Measurements from ENCODE around the gene AKIRIN2. TPM values are rescaled to one million over a fixed set of nuclear protein-coding genes. Genes with fewer than 3 reads are reported as not detected.

The AKIRIN2 gene
- total RNA-seq, 4 donors from 2014 or later: 18.8 to 29.5 (median 24.2) TPM

DNA sequence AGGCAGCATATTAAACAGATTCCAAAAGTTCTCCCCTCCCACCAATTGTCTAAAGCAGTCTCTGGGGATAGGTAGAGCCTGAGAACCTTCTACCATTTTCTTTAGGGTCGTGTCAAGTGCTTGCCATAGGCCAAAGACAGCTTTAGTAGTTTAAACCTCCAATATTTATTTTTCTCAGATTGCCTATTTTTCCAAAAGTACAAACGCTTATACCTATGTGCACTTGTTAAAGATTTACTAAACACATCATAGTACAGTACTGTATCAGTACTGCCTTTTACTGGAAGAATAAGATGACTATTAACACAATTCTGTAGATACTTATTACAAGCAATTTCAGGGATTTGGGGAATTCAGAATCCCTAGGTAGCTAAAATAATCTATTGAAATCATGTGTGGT is 29.4 kb downstream of the AKIRIN2 start:
- Histone ChIP-seq H3K9me3 (no peaks in the 10 kb centered on the region), H3K27me3 (no peaks in the 10 kb centered on the region), H3K4me1 (peaks cover 0 to 9% (median 0%) of the 10 kb centered on the region in 4 donors), H3K36me3 (peaks cover 0 to 88% (median 11%) of the 10 kb centered on the region in 3 donors), H3K27ac (no peak overlapping the region), H3K4me3 (no peak overlapping the region)
- WGBS, 2 donors: 80 to 82% methylated on average over 2 of the region's 2 CpGs
- no peak for TF ChIP-seq POLR2A (IDR thresholded peaks at IDR 0.05)
- TF ChIP-seq, protein P1, sequence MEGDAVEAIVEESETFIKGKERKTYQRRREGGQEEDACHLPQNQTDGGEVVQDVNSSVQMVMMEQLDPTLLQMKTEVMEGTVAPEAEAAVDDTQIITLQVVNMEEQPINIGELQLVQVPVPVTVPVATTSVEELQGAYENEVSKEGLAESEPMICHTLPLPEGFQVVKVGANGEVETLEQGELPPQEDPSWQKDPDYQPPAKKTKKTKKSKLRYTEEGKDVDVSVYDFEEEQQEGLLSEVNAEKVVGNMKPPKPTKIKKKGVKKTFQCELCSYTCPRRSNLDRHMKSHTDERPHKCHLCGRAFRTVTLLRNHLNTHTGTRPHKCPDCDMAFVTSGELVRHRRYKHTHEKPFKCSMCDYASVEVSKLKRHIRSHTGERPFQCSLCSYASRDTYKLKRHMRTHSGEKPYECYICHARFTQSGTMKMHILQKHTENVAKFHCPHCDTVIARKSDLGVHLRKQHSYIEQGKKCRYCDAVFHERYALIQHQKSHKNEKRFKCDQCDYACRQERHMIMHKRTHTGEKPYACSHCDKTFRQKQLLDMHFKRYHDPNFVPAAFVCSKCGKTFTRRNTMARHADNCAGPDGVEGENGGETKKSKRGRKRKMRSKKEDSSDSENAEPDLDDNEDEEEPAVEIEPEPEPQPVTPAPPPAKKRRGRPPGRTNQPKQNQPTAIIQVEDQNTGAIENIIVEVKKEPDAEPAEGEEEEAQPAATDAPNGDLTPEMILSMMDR (IDR thresholded peaks at IDR 0.05): no peak
- TF ChIP-seq EP300 (IDR thresholded peaks at IDR 0.05): no peak
- no peak for DNase-seq (ENCODE audit: low spot score in 2 of 2)

DNA sequence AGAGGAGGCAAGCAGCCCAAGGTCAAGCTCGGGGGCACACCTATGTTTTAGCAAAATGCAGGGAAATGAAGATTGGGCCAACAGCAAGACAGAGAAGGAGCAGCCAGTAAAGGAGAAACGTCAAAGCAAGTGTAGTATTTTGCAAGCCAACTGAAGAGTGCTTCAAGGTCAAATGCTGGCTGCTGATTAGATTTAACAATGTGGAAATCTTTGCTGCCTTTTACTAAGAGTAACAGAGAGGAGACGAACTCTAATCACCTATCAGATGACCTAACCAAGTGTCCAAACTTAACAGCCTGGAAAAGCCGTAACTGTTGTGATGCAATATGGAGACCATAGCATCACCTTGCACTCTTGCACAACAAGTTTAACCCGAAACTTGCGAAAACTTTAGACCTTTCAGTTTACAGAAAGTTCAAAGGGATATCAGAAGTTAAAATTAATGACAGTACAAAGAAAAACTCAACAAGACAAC is 30.4 kb downstream of the AKIRIN2 start:
- peaks cover 0 to 88% (median 6%) of the 10 kb centered on the region in 3 donors for H3K36me3 ChIP-seq
- DNase-seq (ENCODE audit: low spot score in 2 of 2): no peak
- WGBS, 2 donors: 71 to 74% methylated on average over 6 of the region's 6 CpGs
- TF ChIP-seq EP300 (IDR thresholded peaks at IDR 0.05) (no peak), POLR2A (IDR thresholded peaks at IDR 0.05) (no peak)
- TF ChIP-seq, protein P1 (IDR thresholded peaks at IDR 0.05): no peak
- H3K27me3 ChIP-seq: no peaks in the 10 kb centered on the region
- no peak overlapping the region for H3K27ac ChIP-seq
- no peaks in the 10 kb centered on the region for H3K9me3 ChIP-seq
- H3K4me1 ChIP-seq: peaks cover 0 to 9% (median 0%) of the 10 kb centered on the region in 4 donors
- H3K4me3 ChIP-seq: no peak overlapping the region

DNA sequence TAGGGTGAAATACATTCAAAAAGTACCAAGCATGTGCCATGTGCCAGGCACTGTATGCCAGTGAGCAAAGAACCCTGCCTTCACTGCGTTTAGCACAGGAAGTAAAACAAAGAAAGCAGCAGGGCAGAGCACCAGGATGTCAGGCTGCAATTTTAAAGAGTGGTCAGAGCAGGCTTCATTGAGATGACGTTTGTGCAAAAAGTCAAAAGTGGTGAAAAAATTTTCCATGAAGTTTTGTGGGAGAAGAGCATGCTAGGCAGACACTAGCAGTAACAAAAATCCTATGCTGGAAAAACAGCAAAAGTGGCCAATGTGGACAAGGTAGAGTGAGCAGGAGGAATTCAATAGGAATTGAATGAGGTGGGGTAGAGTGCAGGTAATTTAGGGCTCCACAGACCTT is 31.3 kb downstream of the AKIRIN2 start:
- no peak overlapping the region for H3K27ac ChIP-seq
- H3K9me3 ChIP-seq: no peaks in the 10 kb centered on the region
- TF ChIP-seq EP300 (IDR thresholded peaks at IDR 0.05): no peak
- TF ChIP-seq, protein P1 (IDR thresholded peaks at IDR 0.05): no peak
- TF ChIP-seq POLR2A (IDR thresholded peaks at IDR 0.05): no peak
- H3K27me3 ChIP-seq: no peaks in the 10 kb centered on the region
- no peak overlapping the region for H3K4me3 ChIP-seq
- DNase-seq (ENCODE audit: low spot score in 2 of 2): no peak
- WGBS, 2 donors: 39 to 40% methylated on average over 2 of the region's 2 CpGs
- H3K4me1 ChIP-seq: peaks cover 0 to 10% (median 0%) of the 10 kb centered on the region in 4 donors
- H3K36me3 ChIP-seq: peaks cover 0 to 79% (median 4%) of the 10 kb centered on the region in 3 donors

DNA sequence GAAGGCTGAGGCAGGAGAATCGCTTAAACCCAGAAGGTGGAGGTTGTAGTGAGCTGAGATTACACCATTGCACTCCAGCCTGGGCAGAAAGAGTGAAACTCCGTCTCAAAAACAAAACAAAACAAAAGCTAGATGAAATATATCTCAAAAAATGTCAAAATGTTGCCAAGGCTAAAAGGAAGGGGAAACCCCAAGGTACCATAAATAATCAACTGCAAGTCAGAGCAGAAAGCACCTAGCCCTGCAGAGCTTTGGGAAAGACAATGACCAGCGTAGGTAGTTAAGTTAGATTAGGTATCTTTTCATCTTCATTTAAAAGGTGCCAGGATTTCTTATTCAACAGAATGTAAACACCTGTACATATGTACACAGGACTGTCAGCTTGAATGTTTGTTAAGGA is 33.0 kb downstream of the AKIRIN2 start:
- H3K27me3 ChIP-seq: no peaks in the 10 kb centered on the region
- DNase-seq (ENCODE audit: low spot score in 2 of 2): no peak
- H3K9me3 ChIP-seq: no peaks in the 10 kb centered on the region
- no peak overlapping the region for H3K27ac ChIP-seq
- TF ChIP-seq, protein P1 (IDR thresholded peaks at IDR 0.05): no peak
- TF ChIP-seq EP300 (IDR thresholded peaks at IDR 0.05) (no peak), POLR2A (IDR thresholded peaks at IDR 0.05) (no peak)
- H3K36me3 ChIP-seq: peaks cover 0 to 68% (median 4%) of the 10 kb centered on the region in 3 donors
- 80 to 81% methylated on average over 3 of the region's 3 CpGs for WGBS, 2 donors
- peaks cover 0 to 20% (median 0%) of the 10 kb centered on the region in 4 donors for H3K4me1 ChIP-seq
- no peak overlapping the region for H3K4me3 ChIP-seq

DNA sequence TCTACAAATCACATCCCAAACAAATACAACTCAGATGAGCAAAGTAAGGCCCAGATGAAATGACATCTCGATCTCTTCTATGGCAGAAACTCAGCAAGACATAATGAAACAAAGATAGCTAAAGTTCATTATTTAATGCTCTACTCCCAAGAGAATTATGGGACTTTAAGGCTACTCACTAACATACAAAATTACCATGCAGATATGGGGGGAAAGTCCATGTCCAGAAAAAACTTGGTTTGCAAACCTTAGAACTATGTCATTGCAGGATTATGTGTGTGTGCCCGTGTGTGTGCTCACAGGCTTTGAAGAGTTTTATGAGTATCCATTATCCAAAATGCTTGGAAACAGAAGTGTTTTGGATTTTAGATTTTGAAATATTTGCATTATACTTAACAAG is 34.0 kb downstream of the AKIRIN2 start:
- no peak for TF ChIP-seq EP300 (IDR thresholded peaks at IDR 0.05)
- TF ChIP-seq, protein P1 (IDR thresholded peaks at IDR 0.05): no peak
- TF ChIP-seq POLR2A (IDR thresholded peaks at IDR 0.05): no peak
- DNase-seq (ENCODE audit: low spot score in 2 of 2): no peak
- peaks cover 0 to 20% (median 0%) of the 10 kb centered on the region in 4 donors for H3K4me1 ChIP-seq
- 87 to 97% methylated on average over 2 of the region's 2 CpGs for WGBS, 2 donors
- no peaks in the 10 kb centered on the region for H3K27me3 ChIP-seq
- H3K27ac ChIP-seq: no peak overlapping the region
- peaks cover 0 to 58% (median 0%) of the 10 kb centered on the region in 3 donors for H3K36me3 ChIP-seq
- no peaks in the 10 kb centered on the region for H3K9me3 ChIP-seq
- H3K4me3 ChIP-seq: no peak overlapping the region
